PC-9 (cell line): ENCODE data around the gene NOXO1. TPM values are rescaled to one million over a fixed set of nuclear protein-coding genes. Genes with fewer than 3 reads are reported as not detected.
"Not testable (repeated sequence)": the region's sequence is repeated elsewhere in the genome, so short reads cannot be mapped to it uniquely, and the experiment has no call there.

ENCODE experiments used
- BruUV-seq: library from RNA; stranded (reverse); fragments of 400-500 nt; replicated peaks from 2 replicates; lab custom pipeline; 2021; lab: Mats Ljungman, UMichigan
- CTCF ChIA-PET: fragments of 300-600 bp; sonication (Branson Sonifier 250); formaldehyde crosslinking; loops from one replicate; lab custom pipeline; 2022; ENCODE audit warnings: antibody characterized with exemption; lab: Charles Lee
- POLR2A ChIA-PET: fragments of 300-600 bp; sonication (Branson Sonifier 250); formaldehyde crosslinking; loops from one replicate; lab custom pipeline; 2022; ENCODE audit warnings: antibody characterized with exemption; ENCODE audit not compliant: unreplicated experiment; lab: Charles Lee
- DNase-seq, 2 experiments: peaks; one replicate each; pipeline versions ENCODE4 v3.0.0 to v3.0.0-alpha.2; 2015 to 2022; ENCODE audit warnings: mixed read lengths in 1 of 2
- H2AFZ ChIP-seq: fragments of 200-600 bp; sonication (generic); 2 replicates; pipeline ENCODE4 v1.8.1; 2017; ENCODE audit warnings: antibody characterized with exemption
- H3F3A ChIP-seq: fragments of 200-600 bp; sonication (generic); 2 replicates; pipeline ENCODE4 v1.8.1; 2017; ENCODE audit warnings: antibody characterized with exemption, mild to moderate bottlenecking, low read depth; ENCODE audit not compliant: insufficient read depth
- H3K27ac ChIP-seq: fragments of 200-600 bp; sonication (generic); 2 replicates; pipeline ENCODE4 v1.6.1; 2016; ENCODE audit warnings: mixed run types
- H3K27me3 ChIP-seq: fragments of 200-600 bp; sonication (generic); 2 replicates; pipeline ENCODE4 v1.6.1; 2016; ENCODE audit warnings: low read depth, mixed run types; ENCODE audit not compliant: insufficient read depth
- H3K36me3 ChIP-seq: fragments of 200-600 bp; sonication (generic); 2 replicates; pipeline ENCODE4 v1.6.1; 2016; ENCODE audit warnings: low read depth, mixed run types
- H3K4me1 ChIP-seq: fragments of 200-600 bp; sonication (generic); replicated peaks from 2 replicates; pipeline ENCODE4 v1.6.1; 2016; ENCODE audit warnings: mixed run types; ENCODE audit not compliant: insufficient read depth
- H3K4me2 ChIP-seq: fragments of 200-600 bp; sonication (generic); 2 replicates; pipeline ENCODE4 v1.6.1; 2017; ENCODE audit warnings: mixed run types
- H3K4me3 ChIP-seq: fragments of 200-600 bp; sonication (generic); 2 replicates; pipeline ENCODE4 v1.6.1; 2016; ENCODE audit warnings: mixed run types
- H3K79me2 ChIP-seq: fragments of 200-600 bp; sonication (generic); 2 replicates; pipeline ENCODE4 v1.6.1; 2017; ENCODE audit warnings: low read depth, mixed run types
- H3K9me2 ChIP-seq: fragments of 200-600 bp; sonication (generic); 2 replicates; pipeline ENCODE4 v1.8.1; 2017; ENCODE audit warnings: mild to moderate bottlenecking; ENCODE audit not compliant: insufficient read depth
- H3K9me3 ChIP-seq: fragments of 200-600 bp; sonication (generic); 2 replicates; pipeline ENCODE4 v1.8.1; 2016; ENCODE audit warnings: low read depth; ENCODE audit not compliant: insufficient read depth
- H4K20me1 ChIP-seq: fragments of 200-600 bp; sonication (generic); 2 replicates; pipeline ENCODE4 v1.8.1; 2017; ENCODE audit not compliant: insufficient read depth
- EZH2 ChIP-seq: fragments of 200-600 bp; sonication (generic); IDR thresholded peaks from 2 replicates; pipeline ENCODE4 v1.8.0; 2017; ENCODE audit warnings: antibody characterized with exemption, low read depth
- intact Hi-C: fragments of 100-400 bp; cut with micrococcal nuclease; formaldehyde crosslinking; loops from one replicate; pipeline ENCODE4 v1.10.0; 2022; ENCODE audit not compliant: unreplicated experiment
- total RNA-seq: library from RNA; stranded (reverse); gene quantifications from 2 replicates; pipeline ENCODE4 v1.2.3, GENCODE V29; 2021
- TF ChIP-seq, protein P1 (sequence below): fragments of 200-600 bp; sonication (generic); conservative IDR thresholded peaks from 2 replicates; pipeline ENCODE4 v1.6.1; 2017; ENCODE audit warnings: mixed run types, antibody characterized with exemption, mild to moderate bottlenecking, moderate library complexity

Gene NOXO1
- total RNA-seq, 1 experiment from 2014 or later = 11.1 TPM

DNA sequence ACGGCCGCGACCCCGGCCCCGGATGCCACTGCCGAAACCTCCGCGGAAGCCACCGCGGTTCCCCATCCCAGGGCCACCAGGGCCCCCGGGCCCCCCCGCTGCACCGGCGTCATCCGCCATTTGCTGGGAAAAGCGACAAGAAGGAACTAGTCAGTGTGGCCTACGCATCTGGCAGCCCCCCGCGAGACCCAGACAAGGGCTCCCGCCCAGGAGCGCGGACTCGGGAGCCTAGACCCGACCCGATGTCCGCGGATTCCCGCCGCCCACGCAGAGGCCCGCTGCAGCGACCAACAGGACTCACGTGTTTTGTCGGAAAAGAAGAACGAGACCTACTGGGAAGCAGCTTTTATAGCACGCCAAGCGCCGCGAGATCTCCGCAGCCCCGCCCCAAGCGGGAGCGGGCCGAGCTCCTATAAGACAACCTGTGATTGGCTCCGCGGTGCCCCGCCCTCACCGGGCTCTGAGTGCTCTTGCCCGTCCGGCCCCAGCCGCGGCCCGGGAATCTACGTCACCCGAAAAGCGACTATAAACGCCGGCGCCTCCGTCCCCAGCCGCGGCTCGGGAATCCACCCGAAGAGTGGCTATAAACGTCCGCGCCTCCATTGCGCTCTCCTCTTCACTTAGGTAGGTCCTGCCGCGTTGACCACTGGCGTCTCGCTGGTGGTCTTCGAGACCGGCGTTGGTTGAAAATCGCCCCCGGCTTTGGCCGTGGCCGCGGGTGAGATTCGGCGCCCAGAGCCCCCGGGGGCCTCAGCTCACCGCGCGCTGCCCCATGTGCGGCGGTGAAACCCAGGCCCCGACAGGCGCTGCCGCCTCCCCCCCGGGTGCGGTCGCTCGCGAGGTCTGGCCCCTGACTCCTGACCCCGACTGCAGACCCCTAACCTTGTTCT is 16.5 kb downstream of the NOXO1 start, which contains the start of gene RPS2:
Gene RPS2, minus strand, starts transcription at position 321 of the 890 bp plus-strand sequence. Its CDS starts 201 bp downstream, at position 120.
- Histone ChIP-seq H2AFZ (peak within 1 kb of the TSS; percentile 74), H3K27ac (peak within 1 kb of the TSS; percentile 94), H3K4me1 (peaks cover 12% of the 10 kb centered on the region; the same call in 1 of the 2 replicates), H3K4me2 (peak within 1 kb of the TSS; percentile 96), H3K27me3 (no peaks in the 10 kb centered on the region), H4K20me1 (peaks cover 37% of the 10 kb centered on the region), H3K36me3 (peaks cover 22% of the 10 kb centered on the region), H3K79me2 (peaks cover 66% of the 10 kb centered on the region), H3K4me3 (peak within 1 kb of the TSS; percentile 83), H3F3A (peaks cover 47% of the 10 kb centered on the region), H3K9me3 (no peaks in the 10 kb centered on the region), H3K9me2 (no peaks in the 10 kb centered on the region)
- ChIA-PET CTCF (no interaction called here), POLR2A (interaction anchor here (0.5 to 1.0 kb wide), 25 partner anchors 12 to 1732 kb away, joined by 3 to 30 read pairs (median 5); partner anchors contain the start of genes MSRB1, NHERF2, PDPK1 and TRAF7)
- DNase-seq = peak; percentile 94 to 99
- TF ChIP-seq, protein P1, sequence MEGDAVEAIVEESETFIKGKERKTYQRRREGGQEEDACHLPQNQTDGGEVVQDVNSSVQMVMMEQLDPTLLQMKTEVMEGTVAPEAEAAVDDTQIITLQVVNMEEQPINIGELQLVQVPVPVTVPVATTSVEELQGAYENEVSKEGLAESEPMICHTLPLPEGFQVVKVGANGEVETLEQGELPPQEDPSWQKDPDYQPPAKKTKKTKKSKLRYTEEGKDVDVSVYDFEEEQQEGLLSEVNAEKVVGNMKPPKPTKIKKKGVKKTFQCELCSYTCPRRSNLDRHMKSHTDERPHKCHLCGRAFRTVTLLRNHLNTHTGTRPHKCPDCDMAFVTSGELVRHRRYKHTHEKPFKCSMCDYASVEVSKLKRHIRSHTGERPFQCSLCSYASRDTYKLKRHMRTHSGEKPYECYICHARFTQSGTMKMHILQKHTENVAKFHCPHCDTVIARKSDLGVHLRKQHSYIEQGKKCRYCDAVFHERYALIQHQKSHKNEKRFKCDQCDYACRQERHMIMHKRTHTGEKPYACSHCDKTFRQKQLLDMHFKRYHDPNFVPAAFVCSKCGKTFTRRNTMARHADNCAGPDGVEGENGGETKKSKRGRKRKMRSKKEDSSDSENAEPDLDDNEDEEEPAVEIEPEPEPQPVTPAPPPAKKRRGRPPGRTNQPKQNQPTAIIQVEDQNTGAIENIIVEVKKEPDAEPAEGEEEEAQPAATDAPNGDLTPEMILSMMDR = no peak
- no peak for TF ChIP-seq EZH2
- TSS peak; percentile 88 for BruUV-seq
- intact Hi-C loops = loop anchor here (5.0 kb wide), 1 partner anchor 192 kb away; the partner anchor contains the start of genes EME2, MRPS34 and NME3

DNA sequence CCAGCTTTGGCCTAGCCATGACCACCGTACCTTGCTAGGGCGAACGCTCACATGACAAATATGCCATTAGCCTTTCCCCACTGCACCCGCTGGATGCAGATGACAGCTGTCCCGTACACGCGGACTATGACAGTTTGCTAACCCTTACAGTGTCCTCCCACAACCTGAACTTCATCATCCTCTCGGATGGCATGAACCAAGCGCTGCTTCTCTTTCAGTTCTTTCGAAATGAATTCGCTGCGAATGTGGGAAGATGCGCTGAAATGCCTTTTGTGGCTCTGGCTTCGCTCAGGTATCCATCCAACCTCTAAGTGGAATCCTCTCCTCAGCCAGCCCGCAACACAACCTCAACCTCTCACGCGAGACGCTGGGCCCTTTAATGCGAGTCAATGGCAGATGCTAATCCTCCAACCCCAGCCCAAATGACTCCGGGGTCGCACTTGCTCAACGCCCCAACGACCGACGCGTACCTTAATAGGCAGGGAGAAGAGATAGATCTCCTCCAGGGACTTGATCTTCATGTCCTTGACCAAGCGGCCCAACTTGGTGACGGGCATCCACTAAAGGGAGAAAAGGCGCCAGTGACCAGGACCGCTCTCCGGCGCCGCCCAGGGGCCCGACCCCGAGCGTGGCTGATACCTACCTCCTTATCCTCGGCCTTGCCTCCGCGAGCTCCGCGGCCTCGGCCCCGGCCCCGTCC is 17.3 kb downstream of the NOXO1 start:
- CTCF ChIA-PET = no interaction called here
- Histone ChIP-seq H2AFZ (no peak overlapping the region), H3K4me3 (peak overlapping the region; percentile 83), H3F3A (peaks cover 47% of the 10 kb centered on the region), H4K20me1 (peaks cover 37% of the 10 kb centered on the region), H3K4me2 (peak overlapping the region; percentile 92), H3K36me3 (peaks cover 22% of the 10 kb centered on the region), H3K9me3 (no peaks in the 10 kb centered on the region), H3K27ac (peak overlapping the region; percentile 94), H3K4me1 (peaks cover 13% of the 10 kb centered on the region), H3K9me2 (no peaks in the 10 kb centered on the region), H3K27me3 (no peaks in the 10 kb centered on the region), H3K79me2 (peaks cover 69% of the 10 kb centered on the region)
- no peak for DNase-seq
- intact Hi-C loops = loop anchor here (5.0 kb wide), 1 partner anchor 192 kb away; the partner anchor contains the start of genes EME2, MRPS34 and NME3
- POLR2A ChIA-PET = interaction anchor here (0.5 to 1.0 kb wide), 15 partner anchors 16 to 911 kb away, joined by 3 to 30 read pairs (median 7); partner anchors contain the start of genes MSRB1, NHERF2 and TRAF7
- TSS peak; percentile 60 for BruUV-seq
- TF ChIP-seq EZH2 = no peak
- TF ChIP-seq, protein P1 = no peak

DNA sequence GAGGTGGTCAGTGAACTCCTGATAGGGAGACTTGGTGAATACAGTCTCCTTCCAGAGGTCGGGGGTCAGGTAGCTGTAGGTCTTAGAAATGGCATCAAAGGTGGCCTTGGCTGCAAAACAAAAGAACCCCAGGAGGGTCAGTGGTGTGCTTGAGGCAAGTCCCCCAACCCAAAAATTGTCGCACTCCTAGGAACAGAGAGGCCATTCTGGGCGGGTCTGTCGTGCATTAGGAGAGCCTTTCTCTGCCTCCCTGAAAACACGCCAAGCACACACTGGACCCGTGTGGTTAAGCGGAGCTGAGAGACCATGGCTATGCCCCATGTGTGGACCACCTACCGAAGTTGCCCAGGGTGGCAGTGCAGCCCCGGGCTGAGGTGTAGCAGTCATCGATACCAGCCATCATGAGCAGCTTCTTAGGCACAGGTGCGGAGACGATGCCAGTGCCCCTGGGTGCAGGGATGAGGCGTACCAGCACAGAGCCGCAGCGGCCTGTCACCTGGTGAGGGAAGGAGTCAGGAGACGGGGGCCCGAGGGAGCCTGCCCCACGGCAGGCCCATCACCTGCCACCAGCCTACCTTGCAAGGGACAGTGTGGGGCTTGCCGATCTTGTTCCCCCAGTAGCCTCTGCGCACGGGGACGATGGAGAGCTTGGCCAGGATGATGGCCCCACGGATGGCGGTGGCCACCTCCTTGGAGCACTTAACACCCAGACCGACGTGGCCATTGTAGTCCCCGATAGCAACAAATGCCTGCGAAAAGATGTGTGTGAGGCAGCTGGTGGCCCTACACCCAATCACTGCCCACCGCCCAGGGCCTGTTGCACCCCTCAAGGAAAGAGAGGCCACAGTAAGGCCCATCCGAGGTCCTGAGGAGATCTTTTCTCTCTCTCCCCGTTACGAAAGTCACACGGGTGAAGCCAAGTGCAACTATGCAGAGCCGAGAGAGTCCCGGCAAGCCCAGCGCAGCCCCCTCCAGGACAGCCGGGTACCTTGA is 18.8 kb downstream of the NOXO1 start:
- H3K27me3 ChIP-seq, CTCF ChIA-PET, POLR2A ChIA-PET, BruUV-seq, H3K9me2 ChIP-seq, H3K9me3 ChIP-seq, H2AFZ ChIP-seq, DNase-seq: not testable (repeated sequence)
- H3K36me3 ChIP-seq = peaks cover 22% of the 10 kb centered on the region
- intact Hi-C loops = loop anchor here (5.0 kb wide), 1 partner anchor 190 kb away; the partner anchor contains the start of genes EME2, MRPS34 and NME3
- peak overlapping the region; percentile 83 for H3K4me3 ChIP-seq
- peak overlapping the region; percentile 92 for H3K4me2 ChIP-seq
- H4K20me1 ChIP-seq = peaks cover 37% of the 10 kb centered on the region
- peak overlapping the region; percentile 94 for H3K27ac ChIP-seq
- H3K4me1 ChIP-seq = peaks cover 16% of the 10 kb centered on the region
- H3F3A ChIP-seq = peaks cover 47% of the 10 kb centered on the region
- H3K79me2 ChIP-seq = peaks cover 69% of the 10 kb centered on the region
